ENCODE data around the gene CCDC83.

Gene CCDC83

GRCh38 chr11:85867751-85868150 is 12.6 kb downstream of the CCDC83 start:
- POLR2A ChIA-PET: no interaction called here
- no peak overlapping the region for H3K4me3 ChIP-seq (ENCODE audit: low read depth, low read length)
- no peak for DNase-seq (ENCODE audit: low read depth, low spot score)
- TF ChIP-seq, protein P1, sequence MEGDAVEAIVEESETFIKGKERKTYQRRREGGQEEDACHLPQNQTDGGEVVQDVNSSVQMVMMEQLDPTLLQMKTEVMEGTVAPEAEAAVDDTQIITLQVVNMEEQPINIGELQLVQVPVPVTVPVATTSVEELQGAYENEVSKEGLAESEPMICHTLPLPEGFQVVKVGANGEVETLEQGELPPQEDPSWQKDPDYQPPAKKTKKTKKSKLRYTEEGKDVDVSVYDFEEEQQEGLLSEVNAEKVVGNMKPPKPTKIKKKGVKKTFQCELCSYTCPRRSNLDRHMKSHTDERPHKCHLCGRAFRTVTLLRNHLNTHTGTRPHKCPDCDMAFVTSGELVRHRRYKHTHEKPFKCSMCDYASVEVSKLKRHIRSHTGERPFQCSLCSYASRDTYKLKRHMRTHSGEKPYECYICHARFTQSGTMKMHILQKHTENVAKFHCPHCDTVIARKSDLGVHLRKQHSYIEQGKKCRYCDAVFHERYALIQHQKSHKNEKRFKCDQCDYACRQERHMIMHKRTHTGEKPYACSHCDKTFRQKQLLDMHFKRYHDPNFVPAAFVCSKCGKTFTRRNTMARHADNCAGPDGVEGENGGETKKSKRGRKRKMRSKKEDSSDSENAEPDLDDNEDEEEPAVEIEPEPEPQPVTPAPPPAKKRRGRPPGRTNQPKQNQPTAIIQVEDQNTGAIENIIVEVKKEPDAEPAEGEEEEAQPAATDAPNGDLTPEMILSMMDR (IDR thresholded peaks at IDR 0.05; ENCODE audit: insufficient read depth, low read length, missing control alignments): no peak
- CTCF ChIA-PET: interaction anchor here (7.9 kb wide), 1 partner anchor 13 kb away, joined by 73 read pairs; the partner anchor contains the start of gene CCDC83

DNA sequence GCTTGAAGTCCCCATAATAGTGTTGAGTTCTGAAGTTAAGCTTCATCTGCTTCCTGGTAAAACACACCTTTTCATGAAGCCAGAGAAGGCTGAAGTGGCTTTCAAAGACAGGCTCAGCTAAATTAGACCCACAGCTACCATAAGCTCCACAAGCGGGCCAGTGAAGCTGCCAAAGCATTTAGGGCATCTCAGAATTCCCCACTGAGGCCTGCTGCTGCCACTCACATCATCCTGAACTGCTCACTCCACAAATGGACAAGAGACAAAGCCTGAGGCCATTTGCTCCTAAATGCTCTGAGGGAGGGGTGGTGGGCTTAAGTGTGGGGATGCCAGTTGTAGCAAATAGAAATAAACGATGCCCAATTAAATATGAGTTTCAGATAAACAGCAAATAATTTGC is 14.6 kb downstream of the CCDC83 start:
- TF ChIP-seq, protein P1 (IDR thresholded peaks at IDR 0.05; ENCODE audit: insufficient read depth, low read length, missing control alignments): no peak
- CTCF ChIA-PET: interaction anchor here (7.9 kb wide), 1 partner anchor 15 kb away, joined by 73 read pairs; the partner anchor contains the start of gene CCDC83
- no peak for DNase-seq (ENCODE audit: low read depth, low spot score)
- H3K4me3 ChIP-seq (ENCODE audit: low read depth, low read length): no peak overlapping the region
- POLR2A ChIA-PET: no interaction called here

GRCh38 chr11:85874265-85874664 is 19.1 kb downstream of the CCDC83 start:
- ChIA-PET POLR2A (no interaction called here), CTCF (interaction anchor here (1.2 to 2.2 kb wide), 3 partner anchors 9 to 345 kb away, joined by 3 to 5 read pairs (median 3); partner anchors contain the start of gene CCDC83)
- TF ChIP-seq, protein P1 (IDR thresholded peaks at IDR 0.05; ENCODE audit: insufficient read depth, low read length, missing control alignments): no peak
- no peak overlapping the region for H3K4me3 ChIP-seq (ENCODE audit: low read depth, low read length)
- DNase-seq (ENCODE audit: low read depth, low spot score): no peak

GRCh38 chr11:85875505-85875904 is 20.3 kb downstream of the CCDC83 start:
- H3K4me3 ChIP-seq (ENCODE audit: low read depth, low read length): no peak overlapping the region
- CTCF ChIA-PET: interaction anchor here (0.9 kb wide), 1 partner anchor 21 kb away, joined by 3 read pairs; the partner anchor contains the start of gene CCDC83
- no peak for DNase-seq (ENCODE audit: low read depth, low spot score)
- TF ChIP-seq, protein P1 (IDR thresholded peaks at IDR 0.05; ENCODE audit: insufficient read depth, low read length, missing control alignments): no peak
- POLR2A ChIA-PET: no interaction called here

DNA sequence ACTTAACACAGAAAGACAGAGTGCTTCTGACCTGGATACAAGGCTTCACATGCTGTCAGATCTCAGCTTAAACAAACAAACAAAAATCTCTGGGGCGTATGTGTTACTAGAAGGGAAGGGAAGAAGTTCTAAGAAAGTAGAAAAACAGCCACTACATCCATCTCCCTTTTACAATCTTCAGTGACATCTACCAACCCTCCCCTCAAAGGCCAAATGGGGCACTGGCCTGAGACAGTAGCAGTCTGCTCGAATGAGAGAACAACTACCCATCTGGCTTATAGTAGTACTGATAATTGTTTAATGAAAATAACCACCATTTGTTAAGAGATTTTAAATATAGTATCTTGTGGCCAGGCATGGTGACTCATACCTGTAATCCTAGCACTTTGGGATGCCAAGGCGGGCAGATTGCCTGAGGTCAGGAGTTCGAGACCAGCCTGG is 29.4 kb downstream of the CCDC83 start:
- TF ChIP-seq, protein P1 (IDR thresholded peaks at IDR 0.05; ENCODE audit: insufficient read depth, low read length, missing control alignments): no peak
- DNase-seq (ENCODE audit: low read depth, low spot score): no peak
- ChIA-PET POLR2A (no interaction called here), CTCF (no interaction called here)
- H3K4me3 ChIP-seq (ENCODE audit: low read depth, low read length): no peak overlapping the region

DNA sequence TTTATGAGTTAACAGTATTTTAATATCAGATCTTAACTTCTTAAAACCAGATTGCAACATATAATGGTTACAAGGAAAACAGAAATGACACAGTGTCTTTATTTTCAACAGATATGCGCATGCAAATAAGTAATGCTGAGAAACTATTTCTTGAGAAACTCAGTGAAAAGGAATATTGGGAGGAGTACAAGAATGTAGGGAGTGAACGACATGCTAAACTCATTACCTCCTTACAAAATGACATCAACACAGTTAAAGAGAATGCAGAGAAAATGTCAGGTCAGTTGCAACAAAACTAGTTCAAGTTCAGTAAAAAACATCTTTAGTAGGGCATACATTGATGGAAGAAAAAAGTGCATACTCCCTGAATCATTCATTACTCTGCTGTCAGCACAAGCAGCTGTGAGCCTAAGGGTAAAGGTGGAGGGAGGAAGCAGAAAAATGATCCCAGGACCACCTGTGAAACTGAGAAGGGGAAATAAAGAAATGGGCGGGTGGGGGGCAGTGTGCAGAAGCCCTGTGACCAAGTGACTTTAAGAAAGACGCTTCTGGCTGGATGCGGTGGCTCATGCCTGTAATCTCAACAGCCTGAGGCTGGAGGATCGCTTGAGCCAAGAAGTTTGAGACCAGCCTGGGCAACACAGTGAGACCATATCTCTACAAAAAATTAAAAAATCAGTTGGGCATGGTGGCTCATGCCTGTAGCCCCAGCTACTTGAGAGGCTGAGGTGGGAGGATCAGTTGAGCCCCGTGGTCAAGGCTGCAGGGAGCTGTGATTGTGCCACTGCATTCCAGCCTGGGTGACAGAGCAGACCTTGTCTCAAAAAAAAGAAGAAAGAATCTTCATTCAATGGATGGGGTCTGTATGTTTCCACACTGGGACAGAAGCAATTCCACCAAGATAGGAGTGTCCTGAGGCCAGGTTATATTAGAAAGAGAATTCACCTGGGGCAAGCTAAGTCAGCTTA is 31.2 kb downstream of the CCDC83 start:
- peak; percentile 72 for DNase-seq (ENCODE audit: low read depth, low spot score)
- no peak overlapping the region for H3K4me3 ChIP-seq (ENCODE audit: low read depth, low read length)
- TF ChIP-seq, protein P1 (IDR thresholded peaks at IDR 0.05; ENCODE audit: insufficient read depth, low read length, missing control alignments): no peak
- POLR2A ChIA-PET: interaction anchor here (1.1 kb wide), 1 partner anchor 258 kb away, joined by 3 read pairs; the partner anchor contains the start of gene TMEM126B
- CTCF ChIA-PET: interaction anchor here (1.5 kb wide), 1 partner anchor 31 kb away, joined by 4 read pairs; the partner anchor contains the start of gene CCDC83

Measured in AG04449 (cell line).